NCI-H524 (cell line): Measurements from ENCODE around the gene MAD2L2.

Experiments used
- DNase-seq, 2 experiments: peaks; one replicate each; lab custom pipeline; 2025; lab: John Stamatoyannopoulos, UW

MAD2L2 gene

DNA sequence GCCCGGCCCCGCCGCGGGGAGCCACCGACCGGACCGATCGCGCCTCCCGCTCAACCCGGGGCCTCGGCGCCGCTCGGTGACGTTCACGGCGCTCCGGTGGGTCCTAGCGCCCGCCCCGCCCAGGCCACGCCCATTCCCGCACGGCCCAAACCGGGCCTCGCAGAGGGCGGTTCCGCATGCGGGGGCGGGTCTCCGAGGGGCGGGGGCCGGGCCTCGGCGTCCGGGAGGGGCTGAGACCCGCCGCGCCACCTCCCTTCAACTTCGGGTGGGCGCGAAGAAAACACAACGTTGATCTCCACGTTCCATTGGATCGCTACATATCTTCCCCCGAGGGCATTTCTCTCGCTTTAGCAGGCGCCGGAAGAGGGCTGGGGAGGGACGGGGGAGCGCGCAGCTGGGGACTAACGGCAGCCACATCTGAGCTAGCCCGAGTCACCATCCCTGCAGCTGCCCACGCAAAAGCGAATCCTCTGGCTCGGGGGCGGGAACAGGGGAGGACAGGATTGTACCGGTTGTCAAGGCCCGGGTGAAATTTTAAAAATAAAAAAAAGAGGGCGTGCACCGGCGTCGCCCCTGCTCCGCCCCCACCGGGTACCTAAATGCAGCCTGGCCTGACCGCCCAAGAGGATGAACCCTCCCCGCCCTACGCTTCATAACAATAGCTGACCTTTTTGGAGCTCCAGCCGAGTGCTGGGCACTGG lies at the start of gene MAD2L2:
TSS of gene MAD2L2 (minus strand) at position 78 of the 701 bp plus-strand sequence. CDS start 547 bp downstream, outside the sequence.
- peak; percentile 52 to 71 for DNase-seq

DNA sequence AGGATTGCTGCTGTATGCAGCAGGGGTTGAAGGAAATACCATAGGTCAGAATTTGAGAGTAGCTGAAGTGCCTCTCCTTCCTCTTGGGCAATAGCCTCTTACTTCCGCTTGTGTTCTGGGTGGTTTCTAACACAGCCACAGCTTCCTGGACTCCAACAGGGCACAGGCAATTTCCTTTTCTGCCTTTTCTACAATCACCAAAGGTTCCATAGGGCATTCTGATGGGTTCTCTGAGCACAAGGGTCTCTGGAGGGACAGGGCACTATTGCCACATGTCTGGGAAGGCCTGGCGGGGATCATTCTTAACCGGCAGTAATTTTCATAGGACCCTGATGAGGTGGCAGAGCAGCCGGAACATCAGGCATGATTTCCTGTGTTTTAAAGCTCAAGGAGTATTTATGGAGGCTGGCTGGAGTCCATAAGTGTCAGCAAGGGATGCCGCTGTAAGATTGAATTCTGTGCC lies 49.5 kb upstream of the MAD2L2 start:
- no peak for DNase-seq

DNA sequence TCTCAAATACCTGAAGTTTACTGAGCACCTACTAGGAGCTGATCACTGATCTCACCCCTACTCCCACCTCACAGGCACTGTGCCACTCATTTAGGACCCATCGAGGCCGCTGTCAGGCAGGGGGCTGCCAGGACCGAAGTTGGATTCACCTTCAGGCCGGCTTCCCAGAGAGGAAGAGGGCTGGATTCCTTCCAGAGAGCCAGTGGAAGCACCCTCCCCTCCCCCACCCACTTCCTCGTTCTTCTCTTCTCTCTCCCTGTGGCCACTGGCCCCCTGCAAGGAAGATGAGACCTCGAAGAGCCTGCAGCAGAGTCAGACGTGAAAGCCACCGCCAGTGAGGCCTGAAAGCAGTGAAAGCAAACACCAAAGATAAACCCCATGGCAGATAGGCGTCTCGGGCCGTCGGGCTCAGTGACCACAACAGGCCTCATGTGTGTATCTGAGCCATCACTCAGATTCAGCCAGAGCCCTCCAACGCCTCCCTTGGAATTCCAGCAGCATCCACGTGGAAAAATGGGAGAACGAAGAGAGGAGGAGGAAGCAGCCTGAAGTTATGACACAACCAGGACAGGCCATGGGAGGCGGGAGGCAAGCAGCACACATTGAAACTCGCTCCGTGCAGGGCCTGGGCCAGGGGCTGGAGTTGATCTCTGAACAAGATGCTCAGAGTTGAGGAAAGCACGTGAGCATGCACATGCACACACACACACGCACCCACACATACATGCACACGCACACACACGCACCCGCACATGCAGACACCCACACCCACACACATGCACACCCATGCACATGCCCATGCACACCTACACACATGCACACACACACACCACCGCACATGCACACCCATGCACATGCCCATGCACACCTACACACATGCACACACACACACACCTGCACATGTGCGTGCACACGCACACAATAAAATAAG lies 48.8 kb upstream of the MAD2L2 start:
- DNase-seq = no peak

DNA sequence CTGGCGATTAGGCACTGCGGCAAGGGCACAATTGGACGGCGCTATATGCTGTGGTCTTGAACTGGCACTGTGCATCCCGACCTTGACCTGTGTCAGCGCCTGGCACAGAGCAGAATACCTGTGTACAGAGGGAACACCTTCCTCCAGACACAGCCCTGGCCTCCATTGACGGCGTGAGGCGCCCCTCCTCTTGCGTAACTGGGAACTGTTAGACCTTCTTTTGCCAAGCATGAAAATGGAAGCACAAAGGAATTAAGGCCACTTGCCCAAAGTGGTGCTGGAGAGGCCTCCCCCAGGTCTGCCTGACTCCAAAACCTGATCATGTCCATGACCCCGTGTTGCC lies 48.2 kb upstream of the MAD2L2 start:
- no peak for DNase-seq

GRCh38 chr1:11728126-11728806 lies 47.3 kb upstream of the MAD2L2 start:
- no peak for DNase-seq

GRCh38 chr1:11727119-11727518 lies 46.2 kb upstream of the MAD2L2 start:
- no peak for DNase-seq

GRCh38 chr1:11725616-11726015 lies 44.7 kb upstream of the MAD2L2 start:
- no peak for DNase-seq

DNA sequence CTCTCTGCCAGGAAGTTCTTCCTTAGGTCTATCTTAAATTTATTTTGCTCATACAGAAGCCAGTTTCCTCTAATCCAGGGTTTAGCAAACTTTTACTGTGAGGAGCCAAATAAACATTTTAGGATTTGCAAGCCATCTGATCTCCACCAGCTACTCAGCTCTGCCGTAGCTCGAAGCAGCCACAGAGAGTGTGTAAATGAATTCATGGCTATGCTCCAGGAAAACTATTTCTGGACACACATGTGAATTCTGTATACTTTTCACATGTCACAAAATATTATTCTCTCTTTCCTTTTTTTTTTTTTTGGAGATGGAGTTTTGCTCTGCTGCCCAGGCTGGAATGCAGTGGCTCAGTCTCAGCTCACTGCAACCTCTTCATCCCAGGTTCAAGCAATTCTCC lies 41.6 kb upstream of the MAD2L2 start:
- DNase-seq = no peak

DNA sequence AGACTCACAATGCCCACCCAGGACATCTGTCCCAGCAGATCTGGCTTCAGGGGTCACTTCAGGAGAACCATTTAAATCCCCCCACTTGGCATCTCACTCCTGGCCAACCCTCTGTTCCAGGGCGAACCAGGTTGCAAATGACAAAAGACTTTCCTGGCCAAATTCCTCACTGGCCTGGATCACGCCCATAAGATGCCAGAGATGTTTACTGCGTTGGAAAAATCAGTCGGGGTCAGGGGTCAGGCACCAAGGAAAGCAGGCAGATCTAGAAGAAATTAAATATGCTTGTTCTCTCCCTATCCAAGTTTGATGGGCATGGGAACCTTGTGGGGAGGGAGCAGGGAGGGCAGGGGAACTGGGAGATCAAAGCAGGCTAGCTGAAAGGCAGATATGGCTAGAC lies 40.4 kb upstream of the MAD2L2 start:
- DNase-seq = no peak

GRCh38 chr1:11720525-11720924 lies 39.6 kb upstream of the MAD2L2 start:
- no peak for DNase-seq

GRCh38 chr1:11720033-11720376 lies 39.1 kb upstream of the MAD2L2 start:
- no peak for DNase-seq

GRCh38 chr1:11719313-11720032 lies 38.5 kb upstream of the MAD2L2 start:
- DNase-seq = peak; percentile 72 to 76

DNA sequence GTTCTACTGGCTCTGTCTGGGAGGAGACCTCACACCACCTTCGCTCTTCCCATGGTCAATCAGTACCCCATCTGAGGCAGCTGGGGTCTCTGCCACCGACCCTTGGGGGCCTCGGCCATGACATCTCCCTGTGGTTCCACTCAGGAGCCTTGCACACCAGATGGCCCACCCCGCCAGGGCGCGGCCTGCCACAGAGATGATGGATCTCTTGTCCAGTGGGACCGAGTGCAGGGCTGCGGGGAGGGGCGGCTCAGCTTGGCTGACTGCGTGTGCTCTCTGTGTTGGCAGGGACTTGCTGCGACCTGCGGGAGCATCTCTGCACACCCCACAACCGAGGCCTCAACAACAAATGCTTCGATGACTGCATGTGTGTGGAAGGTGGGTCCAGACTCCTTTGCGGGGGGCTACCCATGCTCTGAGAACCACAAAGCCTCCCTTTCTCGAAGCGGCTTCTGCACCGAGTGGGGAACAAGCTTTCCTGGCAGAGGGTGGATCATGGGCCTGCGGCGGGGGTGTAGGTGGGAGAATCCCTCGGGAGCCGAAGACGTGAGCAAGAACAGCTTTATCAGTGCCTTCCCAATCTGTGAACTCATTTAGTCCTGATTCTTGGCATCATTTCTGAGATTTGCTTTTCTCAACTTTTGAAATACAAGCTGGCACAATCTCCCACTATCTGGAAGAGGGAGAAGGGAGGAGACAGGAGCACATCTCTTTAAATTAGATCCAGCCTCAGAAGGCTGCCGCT lies 34.1 kb upstream of the MAD2L2 start:
- peak in 1 of 2 experiments; percentile 39 for DNase-seq

GRCh38 chr1:11713095-11713494 lies 32.1 kb upstream of the MAD2L2 start:
- DNase-seq = no peak

DNA sequence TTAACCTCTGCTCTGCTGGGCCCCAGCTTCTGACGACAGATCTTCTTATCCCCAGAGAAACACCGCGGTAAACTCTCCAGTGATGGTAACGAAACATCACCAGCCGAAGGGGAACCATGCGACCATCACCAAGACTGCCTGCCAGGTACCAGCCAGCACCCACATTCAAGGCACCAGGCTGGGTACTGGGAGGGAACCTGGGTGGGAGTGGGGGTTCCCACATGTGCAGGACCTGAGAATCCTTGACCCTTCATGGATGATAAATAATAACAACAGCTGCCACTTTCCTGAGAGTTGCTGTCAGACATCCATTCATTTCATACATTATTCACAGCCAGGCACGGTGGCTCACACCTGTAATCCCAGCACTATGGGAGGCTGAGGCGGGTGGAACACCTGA lies 31.3 kb upstream of the MAD2L2 start:
- no peak for DNase-seq

GRCh38 chr1:11711490-11711889 lies 30.5 kb upstream of the MAD2L2 start:
- DNase-seq = no peak

GRCh38 chr1:11708554-11709350 lies 27.8 kb upstream of the MAD2L2 start:
- no peak for DNase-seq

DNA sequence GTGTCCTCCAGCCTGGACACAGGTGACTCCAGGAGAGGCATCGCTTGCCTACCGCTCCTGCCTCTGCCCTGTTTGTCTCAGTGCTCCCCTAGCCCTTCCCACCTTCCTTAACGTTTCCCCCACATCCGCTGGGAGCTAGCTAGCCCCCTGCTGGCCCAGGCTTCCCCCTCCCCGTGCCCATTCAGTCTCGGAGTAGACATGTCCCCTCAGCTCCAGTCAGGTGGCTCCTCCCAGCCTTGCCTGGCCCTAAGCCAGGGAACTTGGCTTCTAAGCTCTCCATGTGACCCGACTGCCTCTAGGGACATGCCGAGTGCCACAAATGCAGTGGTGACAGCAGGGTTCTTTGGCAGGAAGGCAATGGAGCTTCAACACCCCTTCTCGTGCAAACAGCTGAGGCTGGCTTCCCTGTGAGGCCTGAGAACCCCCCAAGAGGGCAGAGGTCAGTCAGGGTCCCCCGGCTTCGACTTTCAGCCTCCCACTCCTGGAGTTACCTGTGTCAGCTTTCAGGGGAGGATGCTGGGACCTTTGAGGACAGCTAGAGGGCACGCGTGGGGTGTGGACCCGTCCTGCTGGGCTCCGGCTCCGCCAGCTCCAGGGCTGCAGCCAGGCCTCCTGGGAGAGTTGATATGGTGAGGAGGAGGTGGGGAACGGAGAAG lies 26.8 kb upstream of the MAD2L2 start:
- peak; percentile 93 to 94 for DNase-seq

DNA sequence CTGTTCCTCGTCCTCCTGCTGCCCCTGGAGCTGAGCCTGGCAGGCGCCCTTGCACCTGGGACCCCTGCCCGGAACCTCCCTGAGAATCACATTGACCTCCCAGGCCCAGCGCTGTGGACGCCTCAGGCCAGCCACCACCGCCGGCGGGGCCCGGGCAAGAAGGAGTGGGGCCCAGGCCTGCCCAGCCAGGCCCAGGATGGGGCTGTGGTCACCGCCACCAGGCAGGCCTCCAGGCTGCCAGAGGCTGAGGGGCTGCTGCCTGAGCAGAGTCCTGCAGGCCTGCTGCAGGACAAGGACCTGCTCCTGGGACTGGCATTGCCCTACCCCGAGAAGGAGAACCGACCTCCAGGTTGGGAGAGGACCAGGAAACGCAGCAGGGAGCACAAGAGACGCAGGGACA lies 25.3 kb upstream of the MAD2L2 start:
- no peak for DNase-seq

- DNase-seq = no peak
Observed at GRCh38 chr1:11705596-11705995, 24.6 kb upstream of the MAD2L2 start.
